ENCODE data around the gene MTTP. TPM values are rescaled to one million over a fixed set of nuclear protein-coding genes. Genes with fewer than 3 reads are reported as not detected.

Gene MTTP
- total RNA-seq, 3 donors from 2014 or later (not counting 1 experiment from before 2014, with no cell fraction given) = not detected

DNA sequence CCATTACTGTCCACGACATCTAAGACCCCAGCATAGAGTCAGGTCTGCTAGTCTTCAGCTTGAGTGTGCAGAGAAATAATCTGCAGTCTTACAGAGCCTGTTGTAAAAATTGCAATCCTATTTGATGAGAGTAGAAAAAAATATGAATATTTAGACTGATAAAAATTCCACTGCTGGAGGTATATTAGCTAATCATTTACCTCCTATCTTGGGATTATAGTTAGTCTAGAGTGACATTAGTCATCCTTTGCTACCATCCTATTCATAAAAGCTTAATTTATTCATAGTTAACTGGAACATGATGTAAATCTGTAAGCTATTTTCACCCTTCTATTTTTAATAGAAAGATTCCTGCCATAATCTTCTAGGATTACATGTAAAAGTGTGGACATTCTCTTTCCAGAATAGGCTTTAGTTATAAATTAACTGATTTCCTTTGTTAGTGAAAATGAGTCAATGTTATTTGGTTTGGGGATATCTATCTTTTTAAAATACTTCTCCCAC is 56.3 kb downstream of the MTTP start:
- Histone ChIP-seq H3K36me3 (ENCODE audit: control insufficient read depth, insufficient read depth, low read length) (no peaks in the 10 kb centered on the region), H3K9me3 (ENCODE audit: control insufficient read depth, insufficient read depth, low read length) (no peaks in the 10 kb centered on the region), H3K4me3 (ENCODE audit: low read length) (no peak overlapping the region), H3K4me1 (ENCODE audit: control insufficient read depth, insufficient read depth, low read length) (no peaks in the 10 kb centered on the region), H3K27ac (ENCODE audit: low read length) (no peak overlapping the region), H3K27me3 (ENCODE audit: control insufficient read depth, insufficient read depth, low read length) (no peaks in the 10 kb centered on the region)
- Mint-ChIP-seq H3K4me3 (no peak overlapping the region), H3K36me3 (no peaks in the 10 kb centered on the region), H3K27ac (no peak overlapping the region), H3K9me3 (peaks cover 0 to 2% of the 10 kb centered on the region in 2 donors), H3K4me1 (no peaks in the 10 kb centered on the region), H3K27me3 (ENCODE audit: low read depth in 2 of 2) (peaks cover 0 to 9% of the 10 kb centered on the region in 2 donors)
- TF ChIP-seq, protein P1, sequence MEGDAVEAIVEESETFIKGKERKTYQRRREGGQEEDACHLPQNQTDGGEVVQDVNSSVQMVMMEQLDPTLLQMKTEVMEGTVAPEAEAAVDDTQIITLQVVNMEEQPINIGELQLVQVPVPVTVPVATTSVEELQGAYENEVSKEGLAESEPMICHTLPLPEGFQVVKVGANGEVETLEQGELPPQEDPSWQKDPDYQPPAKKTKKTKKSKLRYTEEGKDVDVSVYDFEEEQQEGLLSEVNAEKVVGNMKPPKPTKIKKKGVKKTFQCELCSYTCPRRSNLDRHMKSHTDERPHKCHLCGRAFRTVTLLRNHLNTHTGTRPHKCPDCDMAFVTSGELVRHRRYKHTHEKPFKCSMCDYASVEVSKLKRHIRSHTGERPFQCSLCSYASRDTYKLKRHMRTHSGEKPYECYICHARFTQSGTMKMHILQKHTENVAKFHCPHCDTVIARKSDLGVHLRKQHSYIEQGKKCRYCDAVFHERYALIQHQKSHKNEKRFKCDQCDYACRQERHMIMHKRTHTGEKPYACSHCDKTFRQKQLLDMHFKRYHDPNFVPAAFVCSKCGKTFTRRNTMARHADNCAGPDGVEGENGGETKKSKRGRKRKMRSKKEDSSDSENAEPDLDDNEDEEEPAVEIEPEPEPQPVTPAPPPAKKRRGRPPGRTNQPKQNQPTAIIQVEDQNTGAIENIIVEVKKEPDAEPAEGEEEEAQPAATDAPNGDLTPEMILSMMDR (IDR thresholded peaks at IDR 0.05) = no peak
- ATAC-seq (no peak), DNase-seq (no peak)
- intact Hi-C loops (cut with micrococcal nuclease) = no loop called here
- 80% methylated on average over 1 of the region's 1 CpG for WGBS (ENCODE audit: insufficient coverage)

DNA sequence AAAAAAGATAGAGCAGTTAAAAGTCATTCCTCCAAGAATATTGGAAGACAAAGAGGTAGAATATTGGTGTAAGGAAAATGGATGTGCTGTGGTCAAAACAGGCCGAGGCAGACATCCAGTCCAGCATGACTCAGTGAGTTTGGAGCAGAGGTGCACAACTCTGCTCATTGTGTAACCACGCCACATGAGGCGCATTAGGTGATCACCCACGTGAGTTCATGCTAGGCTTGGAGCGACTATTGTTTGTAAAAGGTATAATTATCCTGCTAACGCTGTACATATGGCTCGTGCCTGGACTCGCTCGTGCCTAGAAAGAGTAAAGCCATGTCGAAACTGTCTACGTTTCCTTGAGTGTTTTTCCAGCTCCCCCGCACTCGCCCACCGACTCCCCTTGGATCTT is 59.1 kb downstream of the MTTP start:
- Histone ChIP-seq H3K9me3 (ENCODE audit: control insufficient read depth, insufficient read depth, low read length) (no peaks in the 10 kb centered on the region), H3K36me3 (ENCODE audit: control insufficient read depth, insufficient read depth, low read length) (no peaks in the 10 kb centered on the region), H3K27ac (ENCODE audit: low read length) (no peak overlapping the region), H3K4me3 (ENCODE audit: low read length) (no peak overlapping the region), H3K4me1 (ENCODE audit: control insufficient read depth, insufficient read depth, low read length) (no peaks in the 10 kb centered on the region), H3K27me3 (ENCODE audit: control insufficient read depth, insufficient read depth, low read length) (no peaks in the 10 kb centered on the region)
- 90% methylated on average over 14 of the region's 14 CpGs for WGBS (ENCODE audit: insufficient coverage)
- Mint-ChIP-seq H3K27me3 (ENCODE audit: low read depth in 2 of 2) (peaks cover 0 to 8% of the 10 kb centered on the region in 2 donors), H3K27ac (no peak overlapping the region), H3K4me1 (no peaks in the 10 kb centered on the region), H3K4me3 (no peak overlapping the region), H3K36me3 (no peaks in the 10 kb centered on the region), H3K9me3 (peaks cover 0 to 2% of the 10 kb centered on the region in 2 donors)
- TF ChIP-seq, protein P1 (IDR thresholded peaks at IDR 0.05) = no peak
- ATAC-seq = no peak
- intact Hi-C loops (cut with micrococcal nuclease) = no loop called here
- DNase-seq = no peak

DNA sequence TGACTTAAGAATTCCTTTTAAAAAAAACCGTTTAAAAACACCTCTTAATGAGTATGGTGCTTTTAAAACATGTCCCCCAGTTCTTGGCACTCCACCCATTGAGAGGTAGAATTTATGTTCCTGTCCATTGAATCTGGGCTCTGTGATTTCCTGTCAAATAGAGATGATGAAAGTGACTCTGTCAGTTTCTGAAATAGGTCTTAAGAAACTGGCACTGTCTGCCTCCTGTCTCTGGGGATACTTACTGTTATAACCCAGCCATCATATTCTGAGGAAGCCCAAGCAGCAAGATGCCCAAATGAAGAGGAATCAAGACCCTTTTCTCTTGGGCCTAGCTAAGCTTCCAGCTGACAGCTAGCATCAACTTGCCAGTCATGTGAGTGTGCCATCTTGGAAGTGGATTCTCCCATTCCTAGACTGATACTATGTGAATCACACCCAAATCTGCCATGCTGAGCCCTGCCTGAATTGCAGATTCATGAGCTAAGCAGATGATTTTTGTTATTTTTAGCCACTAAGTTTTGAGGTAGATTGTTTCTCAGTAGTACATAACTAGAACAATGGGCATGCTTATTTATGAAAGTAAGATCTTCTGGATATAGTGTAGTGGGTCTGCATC is 60.2 kb downstream of the MTTP start:
- H3K4me1 ChIP-seq (ENCODE audit: control insufficient read depth, insufficient read depth, low read length) = no peaks in the 10 kb centered on the region
- DNase-seq = no peak
- Mint-ChIP-seq H3K36me3 (no peaks in the 10 kb centered on the region), H3K9me3 (peaks cover 0 to 2% of the 10 kb centered on the region in 2 donors), H3K27me3 (ENCODE audit: low read depth in 2 of 2) (peaks cover 0 to 8% of the 10 kb centered on the region in 2 donors), H3K4me1 (no peaks in the 10 kb centered on the region), H3K4me3 (no peak overlapping the region), H3K27ac (no peak overlapping the region)
- no peak overlapping the region for H3K4me3 ChIP-seq (ENCODE audit: low read length)
- no peaks in the 10 kb centered on the region for H3K27me3 ChIP-seq (ENCODE audit: control insufficient read depth, insufficient read depth, low read length)
- intact Hi-C loops (cut with micrococcal nuclease) = no loop called here
- ATAC-seq = no peak
- H3K36me3 ChIP-seq (ENCODE audit: control insufficient read depth, insufficient read depth, low read length) = no peaks in the 10 kb centered on the region
- 80% methylated on average over 1 of the region's 1 CpG for WGBS (ENCODE audit: insufficient coverage)
- TF ChIP-seq, protein P1 (IDR thresholded peaks at IDR 0.05) = no peak
- no peaks in the 10 kb centered on the region for H3K9me3 ChIP-seq (ENCODE audit: control insufficient read depth, insufficient read depth, low read length)
- no peak overlapping the region for H3K27ac ChIP-seq (ENCODE audit: low read length)

DNA sequence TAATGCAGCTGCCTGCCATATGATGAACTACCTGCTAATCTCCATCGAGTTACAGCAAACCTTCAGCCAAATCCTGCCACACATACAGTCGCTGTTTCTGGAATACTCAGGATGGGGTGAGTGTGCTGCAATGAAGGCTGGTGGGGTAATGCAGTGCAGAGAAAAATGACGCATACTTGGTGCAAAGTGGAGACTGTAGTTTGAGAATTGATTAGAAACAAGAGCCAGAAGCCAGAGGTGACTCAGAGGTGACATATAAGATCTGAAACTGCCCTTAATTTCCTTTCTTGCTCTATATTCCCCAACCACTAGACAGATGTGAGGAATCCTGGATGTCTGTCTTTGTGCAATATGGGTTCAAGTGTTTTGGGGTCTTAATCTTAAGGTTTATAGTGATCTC is 61.0 kb downstream of the MTTP start:
- peaks cover 2% of the 10 kb centered on the region for H3K27me3 ChIP-seq (ENCODE audit: control insufficient read depth, insufficient read depth, low read length)
- intact Hi-C loops (cut with micrococcal nuclease) = no loop called here

More for the DNA sequence above, 61.0 kb downstream of the MTTP start:
- Histone ChIP-seq H3K27ac (ENCODE audit: low read length) (no peak overlapping the region), H3K9me3 (ENCODE audit: control insufficient read depth, insufficient read depth, low read length) (no peaks in the 10 kb centered on the region), H3K4me1 (ENCODE audit: control insufficient read depth, insufficient read depth, low read length) (no peaks in the 10 kb centered on the region), H3K36me3 (ENCODE audit: control insufficient read depth, insufficient read depth, low read length) (no peaks in the 10 kb centered on the region), H3K4me3 (ENCODE audit: low read length) (no peak overlapping the region)
- Mint-ChIP-seq H3K27me3 (ENCODE audit: low read depth in 2 of 2) (peaks cover 5 to 8% of the 10 kb centered on the region in 2 donors), H3K4me1 (no peaks in the 10 kb centered on the region), H3K4me3 (no peak overlapping the region), H3K9me3 (peaks cover 0 to 2% of the 10 kb centered on the region in 2 donors), H3K27ac (no peak overlapping the region), H3K36me3 (no peaks in the 10 kb centered on the region)
- DNase-seq = no peak
- no peak for ATAC-seq
- WGBS (ENCODE audit: insufficient coverage) = 92% methylated on average over 3 of the region's 3 CpGs
- TF ChIP-seq, protein P1 (IDR thresholded peaks at IDR 0.05) = no peak

Measured in natural killer cell (primary cell).